HG03575 (cell line): ENCODE measurements around the gene RGS17.

ENCODE experiments used
- ATAC-seq: cut with Tn5 transposase; IDR thresholded peaks from one replicate; pipeline ENCODE4 v1.9.1; 2021; ENCODE audit not compliant: unreplicated experiment, insufficient number of reproducible peaks, low FRiP score; ENCODE audit errors: extremely low read depth

The RGS17 gene

GRCh38 chr6:153090241-153090930 is 40.7 kb downstream of the RGS17 start:
- no peak for ATAC-seq

- no peak for ATAC-seq
Observed at GRCh38 chr6:153088796-153089195, 42.3 kb downstream of the RGS17 start.

DNA sequence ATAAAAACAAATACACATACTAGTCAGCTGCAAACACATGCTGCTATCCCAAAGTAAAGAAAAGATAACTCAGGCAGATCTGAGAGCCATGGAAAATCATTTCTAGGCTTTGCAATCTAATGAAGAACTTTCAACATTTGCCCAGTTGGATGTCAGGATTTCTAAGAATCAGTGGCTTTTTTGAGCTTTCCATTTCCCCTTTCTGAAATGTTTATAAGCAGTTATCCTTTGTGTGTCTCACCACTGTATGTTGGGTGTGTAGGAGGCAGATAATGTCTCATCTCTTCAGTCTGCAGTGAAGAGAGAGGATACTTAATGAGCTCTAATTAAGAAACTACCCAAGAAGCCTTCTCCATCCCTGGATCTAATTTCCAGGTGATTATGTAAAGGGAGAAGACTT is 43.6 kb downstream of the RGS17 start:
- no peak for ATAC-seq

DNA sequence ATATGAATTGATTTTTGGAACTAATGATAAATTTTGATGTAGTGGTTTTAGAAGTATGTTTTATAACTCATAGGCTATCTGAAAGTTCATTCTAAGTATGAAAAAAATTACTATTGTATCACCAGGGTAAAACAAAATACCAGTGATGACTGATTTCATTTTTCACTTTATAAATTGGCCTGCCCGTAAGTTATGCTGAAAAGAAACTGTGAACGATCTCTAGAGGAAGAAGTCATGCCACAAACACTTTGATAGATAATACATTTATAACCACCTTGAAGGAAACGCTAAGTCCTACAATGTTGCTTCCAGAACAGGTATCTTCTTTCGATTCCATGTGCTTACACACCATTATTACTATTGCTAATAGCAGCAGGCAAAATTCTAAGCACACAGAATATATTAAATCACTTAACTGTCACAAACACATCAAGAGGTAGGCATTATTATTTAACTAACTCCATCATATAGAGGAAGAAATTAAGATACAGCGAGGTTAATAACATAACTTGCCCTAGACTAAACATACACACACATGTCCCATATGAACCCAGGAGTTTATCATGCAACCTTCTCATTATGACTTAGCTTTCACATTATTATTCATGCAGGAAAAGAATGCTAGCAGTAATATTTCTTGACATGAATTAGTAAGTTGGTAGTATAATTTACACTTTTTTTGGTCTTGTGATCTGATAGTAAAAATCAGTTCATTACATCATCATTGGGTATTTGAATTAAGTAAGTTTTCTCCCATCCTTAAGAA is 44.7 kb downstream of the RGS17 start:
- ATAC-seq = no peak

DNA sequence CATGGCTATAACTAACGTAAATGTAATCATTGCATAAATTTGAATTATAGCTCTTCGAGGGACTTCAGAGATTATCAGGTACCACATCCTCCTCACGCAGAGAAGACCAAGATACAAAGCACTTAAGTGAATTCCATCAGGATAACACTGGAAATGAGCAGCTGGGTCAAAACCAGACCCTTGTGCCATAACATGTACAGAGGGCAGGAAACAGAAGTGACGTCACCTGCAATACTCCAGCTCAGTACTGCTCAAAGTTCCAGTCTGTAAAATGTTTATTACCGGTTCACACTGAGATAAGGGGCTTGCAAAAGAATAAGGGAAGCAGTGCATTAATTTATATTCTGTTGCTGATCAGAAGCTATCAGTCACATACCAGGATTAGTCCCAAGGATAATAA is 45.8 kb downstream of the RGS17 start:
- ATAC-seq = no peak

DNA sequence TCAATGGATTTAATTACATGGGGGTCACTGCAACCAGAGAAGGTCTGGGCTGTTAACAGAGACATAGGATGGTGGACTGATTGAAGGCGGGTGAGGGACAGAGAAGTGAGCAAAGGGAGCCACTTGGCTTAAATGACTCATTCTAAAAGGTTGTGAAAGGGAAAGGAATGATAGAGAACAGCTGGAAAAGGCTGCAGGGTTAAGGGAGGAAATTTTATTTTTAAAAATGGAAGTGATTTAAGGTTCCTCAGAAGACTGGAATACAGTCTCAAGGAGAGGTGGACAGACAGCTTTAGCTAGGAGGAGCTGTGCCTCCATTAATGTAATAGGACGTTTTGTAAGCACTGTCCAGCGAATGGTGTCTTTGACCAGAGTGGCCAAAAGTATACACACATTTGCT is 46.7 kb downstream of the RGS17 start:
- ATAC-seq = no peak

- no peak for ATAC-seq
Observed at GRCh38 chr6:153083869-153084268, 47.2 kb downstream of the RGS17 start.

GRCh38 chr6:153081914-153082313 is 49.2 kb downstream of the RGS17 start:
- ATAC-seq = no peak

GRCh38 chr6:153076431-153076830 is 54.7 kb downstream of the RGS17 start:
- no peak for ATAC-seq

DNA sequence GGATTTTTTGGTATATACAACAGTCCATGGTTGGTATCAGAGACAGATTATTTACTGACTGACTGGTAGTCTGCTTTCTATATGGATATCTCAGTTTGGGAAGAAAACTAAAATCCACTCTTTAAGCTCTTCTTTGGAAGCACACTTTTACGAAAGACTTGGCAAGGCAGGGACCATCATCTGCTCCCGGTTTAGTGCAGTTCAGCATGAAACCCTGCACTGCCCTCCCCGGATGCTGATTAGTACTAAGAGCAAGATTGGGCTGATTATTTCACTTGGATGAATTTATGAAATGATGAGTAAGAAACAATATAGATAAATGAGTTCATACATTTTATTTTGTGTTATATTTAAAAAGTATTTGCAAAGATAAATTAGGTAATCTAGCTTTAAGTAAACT is 56.3 kb downstream of the RGS17 start:
- no peak for ATAC-seq

DNA sequence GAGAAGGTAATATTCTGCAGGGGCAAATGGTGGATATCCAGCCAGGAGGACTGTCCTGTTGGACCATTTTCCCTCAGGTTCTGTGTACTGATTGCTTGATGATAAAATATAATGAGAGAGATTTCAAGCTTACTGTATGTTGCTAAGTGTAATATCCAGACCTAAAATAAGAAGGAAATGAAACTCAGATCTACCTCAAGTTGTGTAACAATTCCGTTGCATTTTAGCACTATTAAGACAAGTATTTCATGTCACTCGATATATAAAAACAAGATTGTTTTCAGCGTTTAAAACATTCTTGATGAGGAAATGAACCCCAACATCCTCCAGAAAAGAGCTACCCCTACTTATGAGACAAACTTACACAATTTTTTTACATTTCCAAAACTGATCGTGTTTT is 57.2 kb downstream of the RGS17 start:
- ATAC-seq = no peak

GRCh38 chr6:153070756-153071155 is 60.3 kb downstream of the RGS17 start:
- ATAC-seq = no peak

GRCh38 chr6:153069897-153070296 is 61.2 kb downstream of the RGS17 start:
- no peak for ATAC-seq

DNA sequence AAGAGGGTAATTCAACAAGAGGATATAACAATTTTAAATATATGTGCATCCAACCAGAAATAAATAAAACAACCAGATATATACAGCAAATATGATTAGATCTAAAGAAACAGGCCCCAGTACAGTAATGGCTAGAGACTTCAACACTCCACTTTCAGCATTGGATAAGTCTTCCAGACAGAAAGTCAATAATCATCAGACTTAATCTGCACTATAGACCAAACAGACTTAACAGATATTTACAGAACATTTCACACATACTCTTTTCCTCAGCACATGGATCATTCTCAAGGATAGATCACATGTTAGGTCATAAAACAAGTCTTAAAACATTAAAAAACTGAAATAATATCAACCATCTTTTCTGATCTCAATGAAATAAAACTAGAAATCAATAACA is 65.9 kb downstream of the RGS17 start:
- no peak for ATAC-seq

DNA sequence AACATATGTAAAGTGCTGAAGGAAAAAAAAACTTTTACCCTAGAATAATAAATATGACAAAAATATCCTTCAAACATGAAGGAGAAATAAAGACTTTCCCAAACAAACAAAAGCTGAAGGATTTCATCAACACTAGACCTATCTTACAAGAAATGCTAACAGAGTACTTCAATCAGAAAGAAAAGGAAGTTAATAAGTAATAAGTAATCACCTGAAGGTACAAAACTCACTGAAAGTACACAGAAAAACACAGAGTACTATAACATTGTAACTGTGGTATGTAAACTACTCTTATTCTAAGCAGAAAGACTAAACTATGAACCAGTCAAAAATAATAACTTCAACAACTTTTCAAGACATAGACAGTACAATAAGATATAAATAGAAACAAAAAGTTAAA is 67.1 kb downstream of the RGS17 start:
- ATAC-seq = no peak

GRCh38 chr6:153062516-153062915 is 68.6 kb downstream of the RGS17 start:
- ATAC-seq = no peak

- no peak for ATAC-seq
Observed at GRCh38 chr6:153059757-153060156, 71.3 kb downstream of the RGS17 start.

GRCh38 chr6:153059311-153059710 is 71.8 kb downstream of the RGS17 start:
- ATAC-seq = no peak

DNA sequence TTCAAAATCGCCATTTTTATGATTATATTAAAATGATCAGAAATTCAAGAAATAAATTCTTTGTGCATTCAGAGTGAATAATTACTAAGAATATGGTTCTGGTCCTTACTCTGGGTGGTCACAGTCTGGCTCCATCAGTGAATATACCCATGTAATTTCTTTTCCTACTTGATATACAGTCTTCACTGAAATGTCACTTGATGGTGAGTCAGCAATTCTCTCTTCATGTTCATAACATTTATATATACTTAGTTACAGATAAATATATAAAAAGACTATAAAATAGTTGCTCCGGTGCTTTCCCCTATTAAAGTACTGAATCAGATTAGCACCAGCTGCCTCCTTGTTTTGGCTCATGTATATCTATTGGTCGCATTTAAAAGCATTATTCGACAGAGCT is 72.2 kb downstream of the RGS17 start:
- ATAC-seq = no peak

DNA sequence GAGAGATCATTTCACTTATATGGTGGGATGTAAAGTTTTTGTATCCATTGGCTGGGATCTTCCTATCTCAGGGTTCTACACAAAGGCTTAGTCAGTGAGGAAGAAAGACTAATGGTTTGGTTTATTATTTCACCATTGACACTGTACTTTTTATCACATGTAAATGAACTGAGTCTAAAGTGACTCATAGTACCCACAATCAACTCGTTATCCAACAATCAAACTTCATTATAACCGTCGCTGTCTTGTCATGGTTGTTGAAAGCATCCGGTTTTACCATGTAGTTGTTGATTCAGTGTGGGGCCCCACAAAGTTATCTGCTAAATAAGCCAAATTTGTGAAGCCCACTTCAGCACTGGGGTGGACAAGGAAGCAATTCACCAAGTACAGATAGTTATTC is 72.8 kb downstream of the RGS17 start:
- no peak for ATAC-seq

GRCh38 chr6:153056308-153056707 is 74.8 kb downstream of the RGS17 start:
- no peak for ATAC-seq
